K562 (cell line): ENCODE measurements around the gene EFHC1. TPM values are rescaled to one million over a fixed set of nuclear protein-coding genes. Genes with fewer than 3 reads are reported as not detected.

ENCODE experiments used
- CAMTA2 ChIP-seq: fragments of 250-450 bp; sonication (Bioruptor Pico); conservative IDR thresholded peaks from 2 replicates; pipeline ENCODE4 v1.5.1; 2022
- CC2D1A ChIP-seq: fragments of 450-650 bp; IDR thresholded peaks from 2 replicates; pipeline ENCODE4 v1.6.1; 2017; ENCODE audit warnings: mild to moderate bottlenecking
- ETV5 ChIP-seq: sonication (generic); formaldehyde crosslinking; IDR thresholded peaks from 2 replicates; pipeline ENCODE4 v1.4.0; 2020; ENCODE audit warnings: low read depth, mild to moderate bottlenecking, missing genetic modification reagents
- MCM2 ChIP-seq: fragments of 450-650 bp; IDR thresholded peaks from 2 replicates; pipeline ENCODE4 v1.6.1; 2017; ENCODE audit warnings: low read depth, mild to moderate bottlenecking
- MTA3 ChIP-seq: fragments of 450-650 bp; formaldehyde crosslinking; IDR thresholded peaks from 2 replicates; pipeline ENCODE4 v1.6.1; 2017; ENCODE audit warnings: mild to moderate bottlenecking, borderline replicate concordance
- POU5F1 ChIP-seq: fragments of 150-350 bp; IDR thresholded peaks from 2 replicates; pipeline ENCODE4 v1.6.1; 2014; ENCODE audit warnings: borderline replicate concordance, low read length, low read depth, mild to moderate bottlenecking; ENCODE audit not compliant: partially characterized antibody
- RBFOX2 ChIP-seq: fragments of 200-400 bp; formaldehyde crosslinking; IDR thresholded peaks from 2 replicates; pipeline ENCODE4 v1.6.1; 2017; ENCODE audit warnings: low read depth, mild to moderate bottlenecking, low read length, moderate library complexity
- RCOR1 ChIP-seq, 2 experiments: IDR thresholded peaks; 2 replicates each; pipeline ENCODE4 v1.6.1; 2012; ENCODE audit warnings: low read depth in 2 of 2, low read length in 2 of 2, borderline replicate concordance in 1 of 2, improper control_type of control experiment in 1 of 2
- SOX6 ChIP-seq: fragments of 450-650 bp; IDR thresholded peaks from 2 replicates; pipeline ENCODE4 v1.6.1; 2014; ENCODE audit warnings: mild to moderate bottlenecking
- STAT6 ChIP-seq: sonication (generic); formaldehyde crosslinking; IDR thresholded peaks from 2 replicates; pipeline ENCODE4 v1.8.1; 2023; ENCODE audit warnings: mild to moderate bottlenecking, missing genetic modification reagents
- ZFP30 ChIP-seq: fragments of 250-450 bp; sonication (Bioruptor Pico); IDR thresholded peaks from 2 replicates; pipeline ENCODE4 v1.8.0; 2022; ENCODE audit warnings: moderate library complexity, mild to moderate bottlenecking, inconsistent platforms, borderline replicate concordance
- ZNF134 ChIP-seq: fragments of 250-450 bp; sonication (Bioruptor Pico); conservative IDR thresholded peaks from 2 replicates; pipeline ENCODE4 v1.4.0; 2020
- ZNF23 ChIP-seq: fragments of 250-450 bp; sonication (Bioruptor Pico); IDR thresholded peaks from 2 replicates; pipeline ENCODE4 v1.4.0; 2020; ENCODE audit warnings: mild to moderate bottlenecking
- ZNF609 ChIP-seq: sonication (generic); formaldehyde crosslinking; IDR thresholded peaks from 2 replicates; pipeline ENCODE4 v1.8.1; 2023; ENCODE audit warnings: missing genetic modification reagents, mild to moderate bottlenecking, borderline replicate concordance
- polyA plus RNA-seq, 8 experiments: library from polyadenylated mRNA; depleted of rRNA in 4 of 8; stranded (reverse) in 5 of 8; unstranded in 3 of 8; fragments of >200 nt; fragmentation: Nextera tagmentation in 2 of 8; fragmentation: Illumina TruSeq in 1 of 8; extraction: Ambion mirVana in 2 of 8; extraction: Trizol in 1 of 8; gene quantifications; 2 replicates each; pipeline versions ENCODE4 v1.2.1 to v1.2.3, GENCODE V29; 2011 to 2014; ENCODE audit warnings: inconsistent platforms in 1 of 8, missing spikeins in 1 of 8
- total RNA-seq, 7 experiments: library from RNA; depleted of rRNA in 6 of 7; stranded (reverse); fragments of >200 nt in 6 of 7; fragmentation: Illumina TruSeq in 2 of 7; extraction: Trizol in 2 of 7; gene quantifications; 2 replicates each; pipeline versions ENCODE4 v1.2.1 to v1.2.3, GENCODE V29; 2011 to 2021; ENCODE audit warnings: low replicate concordance in 1 of 7
- TF ChIP-seq, protein P1 (sequence below): fragments of 450-650 bp; formaldehyde crosslinking; IDR thresholded peaks from 2 replicates; pipeline ENCODE4 v1.4.0; 2020; ENCODE audit warnings: mild to moderate bottlenecking, moderate library complexity

Gene EFHC1
- total and polyA plus RNA-seq, 9 of the 15 experiments (the other 6 are each of a cell fraction or from before 2014, with no cell fraction given), result 9.5 to 31.0 (median 14.9) TPM

GRCh38 chr6:52517502-52518278, 97.5 kb downstream of the EFHC1 start (continued):
- TF ChIP-seq RBFOX2 (peak; percentile 65), STAT6 (no peak), SOX6 (peak; percentile 47; the same call in 1 of the 2 replicates), ZFP30 (CRISPR knock-in tag) (no peak), ZNF23 (CRISPR knock-in tag) (no peak; the same call in 1 of the 2 replicates), ETV5 (no peak), ZNF134 (CRISPR knock-in tag) (0 out of 2 replicates have a peak, but pooled peaks have one; percentile 24), POU5F1 (no peak), CC2D1A (no peak), ZNF609 (CRISPR knock-in tag) (no peak), MTA3 (peak; percentile 70; the same call in 1 of the 2 replicates), CAMTA2 (CRISPR knock-in tag) (no peak), RCOR1 (IDR thresholded peaks at IDR 0.05; ENCODE audit: borderline replicate concordance in 1 of 2, low read depth in 2 of 2, low read length in 2 of 2) (peak in 1 of 2 experiments; percentile 56; a peak in 2 of 4 replicates), MCM2 (no peak)
- TF ChIP-seq, protein P1, sequence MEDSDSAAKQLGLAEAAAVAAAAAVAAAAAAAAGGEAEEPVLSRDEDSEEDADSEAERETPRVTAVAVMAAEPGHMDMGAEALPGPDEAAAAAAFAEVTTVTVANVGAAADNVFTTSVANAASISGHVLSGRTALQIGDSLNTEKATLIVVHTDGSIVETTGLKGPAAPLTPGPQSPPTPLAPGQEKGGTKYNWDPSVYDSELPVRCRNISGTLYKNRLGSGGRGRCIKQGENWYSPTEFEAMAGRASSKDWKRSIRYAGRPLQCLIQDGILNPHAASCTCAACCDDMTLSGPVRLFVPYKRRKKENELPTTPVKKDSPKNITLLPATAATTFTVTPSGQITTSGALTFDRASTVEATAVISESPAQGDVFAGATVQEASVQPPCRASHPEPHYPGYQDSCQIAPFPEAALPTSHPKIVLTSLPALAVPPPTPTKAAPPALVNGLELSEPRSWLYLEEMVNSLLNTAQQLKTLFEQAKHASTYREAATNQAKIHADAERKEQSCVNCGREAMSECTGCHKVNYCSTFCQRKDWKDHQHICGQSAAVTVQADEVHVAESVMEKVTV (CRISPR knock-in tag), result peak; percentile 31; the same call in 1 of the 2 replicates
